OCI-LY1 (cell line): ENCODE measurements around the gene CEP128.

Experiments
- H2AFZ ChIP-seq: fragments of 200-600 bp; sonication (generic), shearing (Covaris generic); 2 replicates; pipeline ENCODE4 v1.6.0; 2014; ENCODE audit warnings: antibody characterized with exemption, mild to moderate bottlenecking, low read length
- H3F3A ChIP-seq: fragments of 200-600 bp; sonication (generic), shearing (Covaris generic); 2 replicates; pipeline ENCODE4 v1.6.0; 2014; ENCODE audit warnings: mild to moderate bottlenecking, antibody characterized with exemption, low read length, moderate library complexity; ENCODE audit not compliant: insufficient read depth
- H3K27ac ChIP-seq: fragments of 200-600 bp; sonication (generic); 2 replicates; pipeline ENCODE4 v1.5.1; 2014; ENCODE audit warnings: low read length, mixed run types, mild to moderate bottlenecking, low read depth; ENCODE audit not compliant: poor library complexity, severe bottlenecking
- H3K27me3 ChIP-seq: fragments of 200-600 bp; sonication (generic); 2 replicates; pipeline ENCODE4 v1.6.0; 2014; ENCODE audit warnings: antibody characterized with exemption, mild to moderate bottlenecking, low read length, moderate library complexity; ENCODE audit not compliant: insufficient read depth
- H3K36me3 ChIP-seq: fragments of 200-600 bp; sonication (generic); 2 replicates; pipeline ENCODE4 v1.6.1; 2014; ENCODE audit warnings: mild to moderate bottlenecking, antibody characterized with exemption, low read length, moderate library complexity, mixed read lengths; ENCODE audit not compliant: insufficient read depth
- H3K4me1 ChIP-seq: fragments of 200-600 bp; sonication (generic); 2 replicates; pipeline ENCODE4 v1.5.1; 2014; ENCODE audit warnings: mild to moderate bottlenecking, low read length, moderate library complexity; ENCODE audit not compliant: insufficient read depth, severe bottlenecking
- H3K4me2 ChIP-seq: fragments of 200-600 bp; sonication (generic), shearing (Covaris generic); 2 replicates; pipeline ENCODE4 v1.6.1; 2014; ENCODE audit warnings: low read length
- H3K4me3 ChIP-seq: fragments of 200-600 bp; sonication (generic); 2 replicates; pipeline ENCODE4 v1.5.1; 2014; ENCODE audit warnings: low read length, low read depth, mild to moderate bottlenecking, mixed read lengths; ENCODE audit not compliant: poor library complexity, severe bottlenecking
- H3K79me2 ChIP-seq: fragments of 200-600 bp; shearing (Covaris generic); 2 replicates; pipeline ENCODE4 v1.6.1; 2016; ENCODE audit warnings: mixed run types, low read length, mixed read lengths; ENCODE audit not compliant: insufficient read depth
- H3K9ac ChIP-seq: fragments of 200-600 bp; sonication (generic), shearing (Covaris generic); 2 replicates; pipeline ENCODE4 v1.6.1; 2014; ENCODE audit warnings: mild to moderate bottlenecking, low read length, mixed read lengths
- H3K9me2 ChIP-seq: fragments of 200-600 bp; sonication (generic), shearing (Covaris generic); 2 replicates; pipeline ENCODE4 v1.6.1; 2014; ENCODE audit warnings: low read depth, mild to moderate bottlenecking, low read length, mixed read lengths
- H3K9me3 ChIP-seq: fragments of 200-600 bp; shearing (Covaris generic); 2 replicates; pipeline ENCODE4 v1.6.1; 2014; ENCODE audit warnings: low read length, mixed read lengths
- H4K20me1 ChIP-seq: fragments of 200-600 bp; sonication (generic), shearing (Covaris generic); 2 replicates; pipeline ENCODE4 v1.6.0; 2016; ENCODE audit warnings: mild to moderate bottlenecking, low read length; ENCODE audit not compliant: insufficient read depth
- CTCF ChIP-seq: fragments of 200-600 bp; sonication (generic), shearing (Covaris generic); IDR thresholded peaks from 2 replicates; pipeline ENCODE4 v1.5.1; 2017; ENCODE audit warnings: mild to moderate bottlenecking, antibody characterized with exemption, low read length, moderate library complexity, mixed read lengths
- EZH2 ChIP-seq: fragments of 200-600 bp; sonication (generic), shearing (Covaris generic); IDR thresholded peaks from 2 replicates; pipeline ENCODE4 v1.8.0; 2017; ENCODE audit warnings: borderline replicate concordance, mixed run types, mild to moderate bottlenecking, antibody characterized with exemption, low read length, moderate library complexity, mixed read lengths

CEP128 gene

GRCh38 chr14:80519002-80519401 lies 422.5 kb downstream of the CEP128 start:
- Histone ChIP-seq H3K4me3 (no peak overlapping the region), H3K9ac (no peak overlapping the region), H4K20me1 (no peaks in the 10 kb centered on the region), H3F3A (no peaks in the 10 kb centered on the region), H3K79me2 (no peaks in the 10 kb centered on the region), H3K27me3 (no peaks in the 10 kb centered on the region), H3K27ac (no peak overlapping the region), H3K4me1 (no peaks in the 10 kb centered on the region), H3K9me3 (no peaks in the 10 kb centered on the region), H3K36me3 (peaks cover 11% of the 10 kb centered on the region), H3K4me2 (no peak overlapping the region), H2AFZ (no peak overlapping the region), H3K9me2 (no peaks in the 10 kb centered on the region)
- TF ChIP-seq EZH2 (no peak), CTCF (no peak)

GRCh38 chr14:80518173-80518572 lies 423.4 kb downstream of the CEP128 start:
- Histone ChIP-seq H3K4me1 (no peaks in the 10 kb centered on the region), H3K27ac (no peak overlapping the region), H3K4me3 (no peak overlapping the region), H3K9me3 (no peaks in the 10 kb centered on the region), H3K79me2 (no peaks in the 10 kb centered on the region), H3K9me2 (no peaks in the 10 kb centered on the region), H3K4me2 (no peak overlapping the region), H3K36me3 (peaks cover 11% of the 10 kb centered on the region), H4K20me1 (no peaks in the 10 kb centered on the region), H3K27me3 (no peaks in the 10 kb centered on the region), H2AFZ (no peak overlapping the region), H3F3A (no peaks in the 10 kb centered on the region), H3K9ac (no peak overlapping the region)
- TF ChIP-seq EZH2 (no peak), CTCF (no peak)

GRCh38 chr14:80507292-80507869 lies 434.2 kb downstream of the CEP128 start:
- Histone ChIP-seq H2AFZ (no peak overlapping the region), H3K4me3 (no peak overlapping the region), H3K4me1 (no peaks in the 10 kb centered on the region)

More at GRCh38 chr14:80507292-80507869, 434.2 kb downstream of the CEP128 start:
- H3K79me2 ChIP-seq = no peaks in the 10 kb centered on the region
- TF ChIP-seq EZH2 (no peak), CTCF (no peak)
- H3F3A ChIP-seq = no peaks in the 10 kb centered on the region
- H3K27me3 ChIP-seq = no peaks in the 10 kb centered on the region
- H3K9me2 ChIP-seq = no peaks in the 10 kb centered on the region; the same call in 1 of the 2 replicates
- H3K36me3 ChIP-seq = 0 out of 2 replicates have a peak, but pooled peaks cover 6% of the 10 kb centered on the region
- no peaks in the 10 kb centered on the region for H4K20me1 ChIP-seq
- H3K4me2 ChIP-seq = no peak overlapping the region
- H3K9me3 ChIP-seq = no peaks in the 10 kb centered on the region
- H3K9ac ChIP-seq = no peak overlapping the region
- no peak overlapping the region for H3K27ac ChIP-seq
